OCI-LY7 (cell line): ENCODE measurements around the gene ABHD12B. TPM values are rescaled to one million over a fixed set of nuclear protein-coding genes. Genes with fewer than 3 reads are reported as not detected.

ENCODE experiments used
- BruUV-seq: library from RNA; stranded (reverse); fragments of 400-500 nt; replicated peaks from 2 replicates; lab custom pipeline; 2021; lab: Mats Ljungman, UMichigan
- CTCF ChIA-PET: fragments of 300-600 bp; sonication (Branson Sonifier 250); formaldehyde crosslinking; loops from one replicate; lab custom pipeline; 2022; ENCODE audit warnings: antibody characterized with exemption; ENCODE audit not compliant: unreplicated experiment; lab: Charles Lee
- POLR2A ChIA-PET: fragments of 300-600 bp; sonication (Branson Sonifier 250); formaldehyde crosslinking; loops from one replicate; lab custom pipeline; 2022; ENCODE audit warnings: antibody characterized with exemption; lab: Charles Lee
- DNase-seq: peaks from one replicate; pipeline ENCODE4 v3.0.0-alpha.2; 2015; ENCODE audit warnings: low spot score
- H2AFZ ChIP-seq: fragments of 200-600 bp; sonication (generic), shearing (Covaris generic); 2 replicates; pipeline ENCODE4 v1.6.1; 2014; ENCODE audit warnings: mild to moderate bottlenecking, antibody characterized with exemption, low read length, moderate library complexity
- H3K27ac ChIP-seq: fragments of 200-600 bp; sonication (generic); 2 replicates; pipeline ENCODE4 v1.5.1; 2014; ENCODE audit warnings: mixed run types, low read depth, mild to moderate bottlenecking, moderate library complexity, low read length, inconsistent platforms; ENCODE audit not compliant: poor library complexity, severe bottlenecking
- H3K36me3 ChIP-seq: fragments of 200-600 bp; sonication (generic); 2 replicates; pipeline ENCODE4 v1.6.1; 2014; ENCODE audit warnings: mild to moderate bottlenecking, antibody characterized with exemption, low read length, moderate library complexity, mixed read lengths; ENCODE audit not compliant: insufficient read depth
- H3K4me1 ChIP-seq: fragments of 200-600 bp; sonication (generic); 2 replicates; pipeline ENCODE4 v1.5.1; 2014; ENCODE audit warnings: mild to moderate bottlenecking, low read length; ENCODE audit not compliant: insufficient read depth, poor library complexity, severe bottlenecking
- H3K4me2 ChIP-seq: fragments of 200-600 bp; sonication (generic); 2 replicates; pipeline ENCODE4 v1.6.1; 2014; ENCODE audit warnings: mild to moderate bottlenecking, low read length
- H3K4me3 ChIP-seq: fragments of 200-600 bp; sonication (generic); 2 replicates; pipeline ENCODE4 v1.5.1; 2014; ENCODE audit warnings: mild to moderate bottlenecking, low read depth, low read length; ENCODE audit not compliant: poor library complexity, severe bottlenecking
- H3K79me2 ChIP-seq: fragments of 200-600 bp; sonication (generic); 2 replicates; pipeline ENCODE4 v1.6.1; 2016; ENCODE audit warnings: low read depth, mild to moderate bottlenecking, low read length, moderate library complexity, mixed read lengths; ENCODE audit not compliant: insufficient read depth
- H3K9me2 ChIP-seq: fragments of 200-600 bp; sonication (generic); 2 replicates; pipeline ENCODE4 v1.6.1; 2016; ENCODE audit warnings: mild to moderate bottlenecking, low read length, mixed read lengths; ENCODE audit not compliant: insufficient read depth
- H3K9me3 ChIP-seq: fragments of 200-600 bp; sonication (generic); 2 replicates; pipeline ENCODE4 v1.6.1; 2014; ENCODE audit warnings: mild to moderate bottlenecking, mixed run types, low read length, mixed read lengths
- H4K20me1 ChIP-seq: fragments of 200-600 bp; sonication (generic); 2 replicates; pipeline ENCODE4 v1.6.1; 2014; ENCODE audit warnings: mild to moderate bottlenecking, antibody characterized with exemption, low read length, moderate library complexity, mixed read lengths; ENCODE audit not compliant: insufficient read depth
- EZH2phosphoT487 ChIP-seq: fragments of 200-600 bp; sonication (generic); IDR thresholded peaks from 2 replicates; pipeline ENCODE4 v1.6.1; 2018; ENCODE audit warnings: low read depth, borderline replicate concordance, mild to moderate bottlenecking, mixed run types, antibody characterized with exemption, low read length, moderate library complexity, mixed read lengths
- intact Hi-C: fragments of 100-400 bp; cut with micrococcal nuclease; formaldehyde crosslinking; loops from one replicate; pipeline ENCODE4 v1.10.0; 2022; ENCODE audit not compliant: unreplicated experiment
- total RNA-seq, 2 experiments: library from RNA; depleted of rRNA in 1 of 2; stranded (reverse); fragments of >200 nt in 1 of 2; shearing (Covaris generic) in 1 of 2; gene quantifications; 2 replicates each; pipeline ENCODE4 v1.2.3, GENCODE V29; 2014 to 2022
- TF ChIP-seq, protein P1 (sequence below): fragments of 200-600 bp; sonication (generic); conservative IDR thresholded peaks from 2 replicates; pipeline ENCODE4 v1.5.1; 2014; ENCODE audit warnings: mild to moderate bottlenecking, antibody characterized with exemption, low read length, moderate library complexity, mixed read lengths

The ABHD12B gene
- total RNA-seq, 2 experiments from 2014 or later = 6.8 to 9.0 TPM

DNA sequence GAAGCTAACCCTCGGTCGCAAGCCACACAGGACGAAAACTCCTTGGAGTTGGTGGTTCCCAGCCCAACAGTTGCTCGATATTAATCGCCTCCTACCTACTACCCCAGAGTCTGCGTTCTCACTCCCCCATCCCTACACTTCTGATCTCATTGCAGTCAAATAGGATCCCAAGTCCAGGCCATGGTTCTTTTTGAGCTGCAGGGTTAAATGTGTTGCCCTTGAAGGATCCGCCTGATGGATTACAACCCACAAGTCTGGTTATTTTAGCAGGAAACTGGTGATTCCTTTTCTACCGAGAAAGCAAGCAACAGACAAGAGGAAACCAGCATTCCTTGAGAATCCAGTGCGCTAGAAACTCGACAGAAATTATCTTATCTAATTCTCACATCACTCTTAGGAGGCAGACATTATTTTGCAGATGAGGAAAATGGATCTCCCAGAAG lies 40.1 kb upstream of the ABHD12B start:
- H3K9me3 ChIP-seq = no peaks in the 10 kb centered on the region
- H3K79me2 ChIP-seq = peaks cover 34% of the 10 kb centered on the region
- ChIA-PET CTCF (no interaction called here), POLR2A (interaction anchor here (0.6 to 18.3 kb wide), 6 partner anchors 10 to 1781 kb away, joined by 3 to 404 read pairs (median 4); no protein-coding TSS in a partner anchor)
- peak overlapping the region; percentile 65 for H2AFZ ChIP-seq
- H3K9me2 ChIP-seq = no peaks in the 10 kb centered on the region
- DNase-seq = no peak
- TF ChIP-seq, protein P1, sequence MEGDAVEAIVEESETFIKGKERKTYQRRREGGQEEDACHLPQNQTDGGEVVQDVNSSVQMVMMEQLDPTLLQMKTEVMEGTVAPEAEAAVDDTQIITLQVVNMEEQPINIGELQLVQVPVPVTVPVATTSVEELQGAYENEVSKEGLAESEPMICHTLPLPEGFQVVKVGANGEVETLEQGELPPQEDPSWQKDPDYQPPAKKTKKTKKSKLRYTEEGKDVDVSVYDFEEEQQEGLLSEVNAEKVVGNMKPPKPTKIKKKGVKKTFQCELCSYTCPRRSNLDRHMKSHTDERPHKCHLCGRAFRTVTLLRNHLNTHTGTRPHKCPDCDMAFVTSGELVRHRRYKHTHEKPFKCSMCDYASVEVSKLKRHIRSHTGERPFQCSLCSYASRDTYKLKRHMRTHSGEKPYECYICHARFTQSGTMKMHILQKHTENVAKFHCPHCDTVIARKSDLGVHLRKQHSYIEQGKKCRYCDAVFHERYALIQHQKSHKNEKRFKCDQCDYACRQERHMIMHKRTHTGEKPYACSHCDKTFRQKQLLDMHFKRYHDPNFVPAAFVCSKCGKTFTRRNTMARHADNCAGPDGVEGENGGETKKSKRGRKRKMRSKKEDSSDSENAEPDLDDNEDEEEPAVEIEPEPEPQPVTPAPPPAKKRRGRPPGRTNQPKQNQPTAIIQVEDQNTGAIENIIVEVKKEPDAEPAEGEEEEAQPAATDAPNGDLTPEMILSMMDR = no peak
- no peak for TF ChIP-seq EZH2phosphoT487
- H3K27ac ChIP-seq = peak overlapping the region; percentile 71
- H3K36me3 ChIP-seq = peaks cover 18% of the 10 kb centered on the region
- intact Hi-C loops = loop anchor here (1.0 kb wide), 1 partner anchor 42 kb away; no protein-coding TSS in a partner anchor
- peaks cover 64% of the 10 kb centered on the region for H3K4me1 ChIP-seq
- no TSS peak for BruUV-seq
- peaks cover 15% of the 10 kb centered on the region; the same call in 1 of the 2 replicates for H4K20me1 ChIP-seq
- peak overlapping the region; percentile 80 for H3K4me2 ChIP-seq
- peak overlapping the region; percentile 71 for H3K4me3 ChIP-seq

DNA sequence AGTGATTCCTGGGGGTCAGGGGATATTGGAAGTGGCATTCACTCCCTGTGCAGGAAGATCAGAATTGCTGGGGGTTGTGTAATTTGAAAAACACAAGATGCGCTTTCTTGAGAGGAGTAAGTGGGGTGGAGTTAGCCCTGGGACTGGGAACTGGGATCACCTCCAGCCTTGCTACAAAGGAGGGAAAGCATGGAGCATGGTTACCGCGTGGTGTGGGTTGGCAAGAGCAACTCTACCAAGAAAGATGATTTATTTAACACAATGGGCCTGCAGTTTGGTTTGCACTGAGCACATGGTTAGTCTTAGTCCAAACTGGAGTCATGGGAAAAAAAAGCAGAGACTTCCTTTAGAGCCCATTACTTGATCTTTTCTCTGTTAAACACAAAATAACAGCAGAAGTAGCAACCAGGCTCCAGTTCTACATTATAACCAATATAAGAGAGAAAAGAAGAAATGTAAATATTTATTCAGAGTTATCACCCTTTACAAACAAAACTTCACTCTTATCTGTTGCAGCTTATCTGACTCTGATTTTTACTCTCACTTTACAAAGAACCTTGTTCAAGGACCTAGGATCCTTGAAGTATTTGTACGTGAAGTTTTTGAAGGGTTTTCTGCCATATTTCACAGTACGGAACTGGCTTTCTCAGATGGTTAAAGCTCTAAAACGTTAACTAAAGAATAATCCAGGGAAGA lies 38.8 kb upstream of the ABHD12B start:
- intact Hi-C loops = no loop called here
- ChIA-PET CTCF (no interaction called here), POLR2A (interaction anchor here (0.9 to 18.3 kb wide), 5 partner anchors 13 to 131 kb away, joined by 3 to 404 read pairs (median 5); no protein-coding TSS in a partner anchor)
- H3K9me3 ChIP-seq = no peaks in the 10 kb centered on the region
- no TSS peak for BruUV-seq
- TF ChIP-seq, protein P1 = no peak
- no peak for TF ChIP-seq EZH2phosphoT487
- H3K4me2 ChIP-seq = peak overlapping the region; percentile 80
- peaks cover 21% of the 10 kb centered on the region for H3K79me2 ChIP-seq
- no peak overlapping the region for H3K27ac ChIP-seq
- DNase-seq = no peak
- H3K4me1 ChIP-seq = peaks cover 57% of the 10 kb centered on the region
- peak overlapping the region; percentile 35; the same call in 1 of the 2 replicates for H2AFZ ChIP-seq
- peaks cover 5% of the 10 kb centered on the region; the same call in 1 of the 2 replicates for H3K36me3 ChIP-seq
- no peak overlapping the region for H3K4me3 ChIP-seq
- H3K9me2 ChIP-seq = no peaks in the 10 kb centered on the region
- peaks cover 15% of the 10 kb centered on the region; the same call in 1 of the 2 replicates for H4K20me1 ChIP-seq
